CD14-positive monocyte (primary cell): ENCODE data around the gene CAND1. TPM values are rescaled to one million over a fixed set of nuclear protein-coding genes. Genes with fewer than 3 reads are reported as not detected.

Experiments
- DNase-seq, 3 donors: peaks; one replicate each; pipeline ENCODE4 v3.0.0-alpha.2; 2011 to 2022
- H2AFZ ChIP-seq: 2 replicates; pipeline ENCODE4 v1.6.0; 2012; ENCODE audit warnings: mild to moderate bottlenecking, low read depth, low read length, inconsistent platforms; ENCODE audit not compliant: insufficient read depth, poor library complexity, severe bottlenecking
- H3K27ac ChIP-seq, 2 donors: 1 replicate in 1 of 2; 2 replicates in 1 of 2; pipeline ENCODE4 v1.5.1; 2012 to 2013; ENCODE audit warnings: low read length in 2 of 2, control low read depth in 1 of 2, inconsistent platforms in 1 of 2, low read depth in 1 of 2, mild to moderate bottlenecking in 1 of 2
- H3K27me3 ChIP-seq, 2 donors: one replicate each; pipeline versions ENCODE4 v1.6.0 to v1.6.1; 2011 to 2013; ENCODE audit warnings: low read length in 2 of 2; ENCODE audit not compliant: control insufficient read depth in 2 of 2, insufficient read depth in 2 of 2
- H3K36me3 ChIP-seq, 2 donors: replicated peaks in 1 of 2; 1 replicate in 1 of 2; 2 replicates in 1 of 2; pipeline versions ENCODE4 v1.5.1 to v1.6.1; 2012 to 2013; ENCODE audit warnings: low read length in 2 of 2, control low read depth in 1 of 2, inconsistent platforms in 1 of 2, mild to moderate bottlenecking in 1 of 2; ENCODE audit not compliant: insufficient read depth in 2 of 2, control insufficient read depth in 1 of 2
- H3K4me1 ChIP-seq, 2 donors: 1 replicate in 1 of 2; 2 replicates in 1 of 2; pipeline versions ENCODE4 v1.5.1 to v1.6.1; 2012 to 2013; ENCODE audit warnings: low read length in 2 of 2, control low read depth in 1 of 2, inconsistent platforms in 1 of 2, mild to moderate bottlenecking in 1 of 2, moderate library complexity in 1 of 2; ENCODE audit not compliant: insufficient read depth in 2 of 2, control insufficient read depth in 1 of 2
- H3K4me2 ChIP-seq: replicated peaks from 2 replicates; pipeline ENCODE3; 2012; ENCODE audit warnings: low read length, moderate library complexity, mild to moderate bottlenecking; ENCODE audit not compliant: poor library complexity, severe bottlenecking; ENCODE audit errors: extremely low read depth
- H3K4me3 ChIP-seq, 3 experiments: fragments of 200-600 bp in 1 of 3; sonication (generic) in 1 of 3; replicated peaks in 1 of 3; 1 replicate in 2 of 3; 2 replicates in 1 of 3; pipeline ENCODE4 v1.5.1; 2011 to 2013; ENCODE audit warnings: low read length in 3 of 3, mild to moderate bottlenecking in 3 of 3, control low read depth in 2 of 3, low read depth in 2 of 3, inconsistent platforms in 1 of 3, moderate library complexity in 1 of 3
- H3K79me2 ChIP-seq: 2 replicates; pipeline ENCODE4 v1.6.0; 2012; ENCODE audit warnings: mild to moderate bottlenecking, control low read depth, inconsistent platforms, low read length, moderate library complexity; ENCODE audit not compliant: insufficient read depth
- H3K9ac ChIP-seq: 2 replicates; pipeline ENCODE4 v1.6.0; 2017; ENCODE audit warnings: low read length, mild to moderate bottlenecking; ENCODE audit not compliant: insufficient read depth, poor library complexity, severe bottlenecking
- H3K9me3 ChIP-seq, 2 donors: replicated peaks in 1 of 2; 1 replicate in 1 of 2; 2 replicates in 1 of 2; pipeline versions ENCODE4 v1.5.1 to v1.6.1; 2012 to 2013; ENCODE audit warnings: low read length in 2 of 2, control low read depth in 1 of 2; ENCODE audit not compliant: control insufficient read depth in 1 of 2, insufficient read depth in 1 of 2
- H4K20me1 ChIP-seq: 2 replicates; pipeline ENCODE4 v1.6.0; 2012; ENCODE audit warnings: mild to moderate bottlenecking, low read length, control low read depth, moderate library complexity; ENCODE audit not compliant: insufficient read depth
- H3K27ac Mint-ChIP-seq, 7 donors: one replicate each; pipeline ENCODE4 v1.8.0; 2020; ENCODE audit warnings: mild to moderate bottlenecking in 7 of 7, mixed read lengths in 7 of 7, moderate library complexity in 6 of 7, inconsistent platforms in 2 of 7
- H3K27me3 Mint-ChIP-seq, 3 donors: one replicate each; pipeline ENCODE4 v1.8.0; 2021 to 2022; ENCODE audit warnings: low read depth in 3 of 3, mild to moderate bottlenecking in 3 of 3, mixed read lengths in 3 of 3, moderate library complexity in 3 of 3, inconsistent platforms in 1 of 3
- H3K36me3 Mint-ChIP-seq, 2 donors: one replicate each; pipeline ENCODE4 v1.8.0; 2020; ENCODE audit warnings: mixed read lengths in 2 of 2, inconsistent platforms in 1 of 2, mild to moderate bottlenecking in 1 of 2
- H3K4me1 Mint-ChIP-seq: one replicate; pipeline ENCODE4 v1.8.0; 2020; ENCODE audit warnings: mild to moderate bottlenecking, mixed read lengths
- H3K4me3 Mint-ChIP-seq, 2 donors: one replicate each; pipeline ENCODE4 v1.8.0; 2020; ENCODE audit warnings: mild to moderate bottlenecking in 2 of 2, mixed read lengths in 2 of 2, moderate library complexity in 1 of 2
- H3K9me3 Mint-ChIP-seq, 7 donors: one replicate each; pipeline ENCODE4 v1.8.0; 2020 to 2022; ENCODE audit warnings: mixed read lengths in 7 of 7, mild to moderate bottlenecking in 6 of 7, moderate library complexity in 6 of 7, inconsistent platforms in 2 of 7
- CTCF ChIP-seq: fragments of 200-600 bp; IDR thresholded peaks from one replicate; pipeline ENCODE4 v1.8.0; 2022; ENCODE audit warnings: antibody characterized with exemption, mild to moderate bottlenecking
- WGBS: methylation state at CpG from one replicate; pipeline ENCODE4 v1.1.5; 2013; ENCODE audit warnings: missing lambda C conversion rate; ENCODE audit not compliant: insufficient coverage; 5-methylcytosine and 5-hydroxymethylcytosine counted together
- intact Hi-C, 2 donors: fragments of 100-400 bp; cut with micrococcal nuclease; formaldehyde crosslinking; loops; one replicate each; pipeline versions ENCODE4 v1.15.0 to v1.15.1; 2023
- polyA plus RNA-seq, 3 donors: library from polyadenylated mRNA; depleted of rRNA in 1 of 3; unstranded in 2 of 3; stranded (reverse) in 1 of 3; fragments of 300-500 nt in 2 of 3; fragments of >200 nt in 1 of 3; fragmentation: Illumina TruSeq in 2 of 3; gene quantifications; 1 replicate in 2 of 3; 2 replicates in 1 of 3; pipeline ENCODE4 v1.2.3, GENCODE V29; 2012 to 2021

CAND1 gene
- polyA plus RNA-seq, 3 donors = 12.3 to 29.4 (median 20.9) TPM

DNA sequence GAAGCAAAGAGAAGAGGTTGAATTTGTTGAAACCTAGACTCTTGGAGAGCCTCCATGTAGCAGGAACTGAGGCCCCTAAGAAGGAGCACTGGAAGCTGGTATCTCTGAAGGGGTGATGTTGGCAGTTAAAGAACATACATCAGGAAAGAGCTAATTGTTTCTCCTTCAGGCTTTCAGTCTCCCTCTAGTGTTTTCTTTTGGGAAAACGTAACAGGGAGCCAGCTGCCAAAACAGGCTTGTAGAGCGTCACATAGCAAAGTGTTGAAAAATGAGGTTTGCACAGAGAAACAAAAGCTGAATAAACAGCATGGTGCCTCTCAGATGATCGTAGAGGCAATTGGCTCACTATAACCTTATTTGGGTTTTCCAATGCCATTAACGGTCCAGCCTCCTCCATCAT, 46.9 kb upstream of the CAND1 start:
- 83% methylated on average over 3 of the region's 4 CpGs for WGBS
- H3K4me2 ChIP-seq = no peak overlapping the region
- peaks cover 0 to 4% (median 1%) of the 10 kb centered on the region in 7 donors for H3K9me3 Mint-ChIP-seq

GRCh38 chr12:67223225-67223624, 45.9 kb upstream of the CAND1 start:
- Mint-ChIP-seq H3K4me1 (no peaks in the 10 kb centered on the region), H3K36me3 (no peaks in the 10 kb centered on the region), H3K27ac (no peak overlapping the region), H3K9me3 (peaks cover 0 to 6% (median 3%) of the 10 kb centered on the region in 7 donors), H3K4me3 (no peak overlapping the region), H3K27me3 (peaks cover 0 to 2% (median 0%) of the 10 kb centered on the region in 3 donors)
- WGBS = 86% methylated on average over 1 of the region's 3 CpGs
- intact Hi-C loops = no loop called here
- Histone ChIP-seq H2AFZ (no peak overlapping the region), H3K4me3 (no peak overlapping the region), H3K9ac (no peak overlapping the region), H3K4me2 (no peak overlapping the region), H3K4me1 (no peaks in the 10 kb centered on the region), H4K20me1 (no peaks in the 10 kb centered on the region), H3K9me3 (no peaks in the 10 kb centered on the region), H3K36me3 (no peaks in the 10 kb centered on the region), H3K27me3 (no peaks in the 10 kb centered on the region), H3K27ac (no peak overlapping the region), H3K79me2 (no peaks in the 10 kb centered on the region)
- no peak for DNase-seq
- TF ChIP-seq CTCF = no peak

More for the DNA sequence above, 46.9 kb upstream of the CAND1 start:
- Histone ChIP-seq H3K79me2 (no peaks in the 10 kb centered on the region), H3K36me3 (no peaks in the 10 kb centered on the region), H3K27ac (no peak overlapping the region), H2AFZ (no peak overlapping the region), H3K4me3 (no peak overlapping the region), H3K9me3 (no peaks in the 10 kb centered on the region), H3K27me3 (peaks cover 0 to 3% of the 10 kb centered on the region in 2 donors), H3K4me1 (no peaks in the 10 kb centered on the region), H4K20me1 (no peaks in the 10 kb centered on the region), H3K9ac (no peak overlapping the region)
- no peak overlapping the region for H3K27ac Mint-ChIP-seq
- H3K4me3 Mint-ChIP-seq = no peak overlapping the region
- DNase-seq = no peak
- H3K36me3 Mint-ChIP-seq = no peaks in the 10 kb centered on the region
- no peak for TF ChIP-seq CTCF
- H3K4me1 Mint-ChIP-seq = no peaks in the 10 kb centered on the region
- intact Hi-C loops = no loop called here
- H3K27me3 Mint-ChIP-seq = peaks cover 0 to 3% (median 0%) of the 10 kb centered on the region in 3 donors
